Stimulated activated CD8-positive, alpha-beta memory T cell treated with anti-CD3 and anti-CD28 coated beads, Interleukin-15, amount 100 ng/mL, for 1 hour (primary cell): ENCODE measurements around the gene SLC25A45.
"Not testable (repeated sequence)": the region's sequence is repeated elsewhere in the genome, so short reads cannot be mapped to it uniquely, and the experiment has no call there.

ENCODE experiments used
- DNase-seq: peaks from one replicate; pipeline ENCODE4 v3.0.0-alpha.2; 2020; ENCODE audit warnings: low read depth

SLC25A45 gene

GRCh38 chr11:65357856-65358356 lies 24.5 kb downstream of the SLC25A45 start:
- no peak for DNase-seq

- no peak for DNase-seq
These were observed 26.0 kb downstream of the SLC25A45 start for GRCh38 chr11:65356394-65356972.

- no peak for DNase-seq
These were observed 26.6 kb downstream of the SLC25A45 start for GRCh38 chr11:65355776-65356393.

GRCh38 chr11:65355013-65355775 lies 27.3 kb downstream of the SLC25A45 start:
- DNase-seq, result peak; percentile 37

GRCh38 chr11:65354265-65355012 lies 28.0 kb downstream of the SLC25A45 start, which contains the start of gene TIGD3:
TIGD3 (plus strand) TSS chr11:65354751; CDS start chr11:65355809, 1,058 bp downstream.
- DNase-seq, result peak; percentile 98

GRCh38 chr11:65353900-65354264 lies 28.6 kb downstream of the SLC25A45 start:
- no peak for DNase-seq

- DNase-seq, result no peak
These were observed 29.1 kb downstream of the SLC25A45 start for GRCh38 chr11:65353376-65353775.

- no peak for DNase-seq
These were observed 29.7 kb downstream of the SLC25A45 start for GRCh38 chr11:65352783-65353182.

- DNase-seq, result no peak
These were observed 30.9 kb downstream of the SLC25A45 start for GRCh38 chr11:65351511-65351910.

GRCh38 chr11:65341856-65342255 lies 40.6 kb downstream of the SLC25A45 start:
- DNase-seq, result no peak

GRCh38 chr11:65340226-65340625 lies 42.2 kb downstream of the SLC25A45 start:
- DNase-seq, result no peak

- DNase-seq, result no peak
These were observed 43.8 kb downstream of the SLC25A45 start for GRCh38 chr11:65338676-65339075.

- no peak for DNase-seq
These were observed 47.6 kb downstream of the SLC25A45 start for GRCh38 chr11:65334696-65335295.

- DNase-seq, result not testable (repeated sequence)
These were observed 49.9 kb downstream of the SLC25A45 start for GRCh38 chr11:65332591-65332990.

- DNase-seq, result no peak
These were observed 51.9 kb downstream of the SLC25A45 start for GRCh38 chr11:65330544-65330943.

- peak; percentile 83 for DNase-seq
These were observed 52.5 kb downstream of the SLC25A45 start for GRCh38 chr11:65329944-65330403.

GRCh38 chr11:65329478-65329877 lies 53.0 kb downstream of the SLC25A45 start:
- no peak for DNase-seq

- no peak for DNase-seq
These were observed 55.4 kb downstream of the SLC25A45 start for GRCh38 chr11:65327021-65327420.

GRCh38 chr11:65325435-65325834 lies 57.0 kb downstream of the SLC25A45 start:
- DNase-seq, result no peak
